ENCODE measurements around the gene TLCD5. TPM values are rescaled to one million over a fixed set of nuclear protein-coding genes. Genes with fewer than 3 reads are reported as not detected.

The TLCD5 gene
- 11.2 TPM for total RNA-seq
- polyA plus RNA-seq, result 4.6 TPM

- WGBS, result 1% methylated on average over 84 of the region's 84 CpGs
- DNase-seq (ENCODE audit: extremely low spot score), result no peak
These were observed at the start of gene TLCD5 for GRCh38 chr11:120324932-120325810. TSS of gene TLCD5 (plus strand) at chr11:120325299. CDS start at chr11:120327442, 2,143 bp downstream.

GRCh38 chr11:120279502-120279901 lies 45.6 kb upstream of the TLCD5 start:
- no peak overlapping the region for H3K27ac ChIP-seq (ENCODE audit: low read depth)
- no peak overlapping the region for H3K4me3 ChIP-seq (ENCODE audit: low read depth, low read length)
- no peak for DNase-seq (ENCODE audit: extremely low spot score)
- no peaks in the 10 kb centered on the region for H3K4me1 ChIP-seq (ENCODE audit: insufficient read depth)
- H3K36me3 ChIP-seq (ENCODE audit: insufficient read depth), result no peaks in the 10 kb centered on the region
- WGBS, result 84% methylated on average over 5 of the region's 5 CpGs

More at GRCh38 chr11:120324932-120325810, at the start of gene TLCD5:
- no peaks in the 10 kb centered on the region for H3K4me1 ChIP-seq (ENCODE audit: insufficient read depth)
- H3K36me3 ChIP-seq (ENCODE audit: insufficient read depth), result no peaks in the 10 kb centered on the region
- H3K27ac ChIP-seq (ENCODE audit: low read depth), result peak within 1 kb of the TSS; percentile 94
- peak within 1 kb of the TSS; percentile 81 for H3K4me3 ChIP-seq (ENCODE audit: low read depth, low read length)

- Histone ChIP-seq H3K36me3 (ENCODE audit: insufficient read depth) (no peaks in the 10 kb centered on the region), H3K4me1 (ENCODE audit: insufficient read depth) (no peaks in the 10 kb centered on the region), H3K27ac (ENCODE audit: low read depth) (no peak overlapping the region), H3K4me3 (ENCODE audit: low read depth, low read length) (no peak overlapping the region)
- no peak for DNase-seq (ENCODE audit: extremely low spot score)
- WGBS, result 62% methylated on average over 5 of the region's 5 CpGs
These were observed 44.5 kb upstream of the TLCD5 start for GRCh38 chr11:120280600-120281051.

DNA sequence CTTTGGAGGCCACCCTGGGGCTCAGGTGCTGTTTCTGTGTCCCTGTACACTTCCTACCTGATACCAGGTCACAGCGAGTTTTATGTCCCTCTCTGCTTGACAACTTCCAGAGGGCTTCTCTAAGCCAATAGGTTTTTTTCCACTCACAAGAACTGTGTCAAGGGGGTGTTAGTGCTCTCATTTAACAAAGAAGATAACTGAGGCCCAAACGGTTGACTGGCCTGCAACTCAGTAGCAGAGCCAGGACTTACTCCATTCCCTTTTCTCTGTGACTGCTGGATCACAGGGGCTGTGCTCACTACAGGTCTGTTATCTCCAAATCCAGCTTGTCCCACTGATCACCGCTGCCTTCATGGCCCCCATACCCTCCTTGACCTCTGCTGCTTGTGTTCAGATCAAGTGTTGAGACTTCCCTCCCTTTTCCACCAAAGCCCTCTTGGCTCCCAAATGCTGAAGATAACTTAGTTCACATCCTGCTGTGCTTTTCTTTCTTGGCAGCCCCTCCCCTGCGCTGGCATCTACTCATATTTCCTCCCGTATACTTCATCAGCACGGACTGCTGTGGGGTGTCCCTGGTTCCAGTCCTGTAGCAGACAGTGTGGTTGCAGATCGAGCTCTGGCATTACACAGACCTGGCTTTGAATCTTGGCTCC lies 43.8 kb upstream of the TLCD5 start:
- Histone ChIP-seq H3K4me1 (ENCODE audit: insufficient read depth) (no peaks in the 10 kb centered on the region), H3K36me3 (ENCODE audit: insufficient read depth) (no peaks in the 10 kb centered on the region), H3K27ac (ENCODE audit: low read depth) (no peak overlapping the region), H3K4me3 (ENCODE audit: low read depth, low read length) (no peak overlapping the region)
- 40% methylated on average over 7 of the region's 7 CpGs for WGBS
- no peak for DNase-seq (ENCODE audit: extremely low spot score)

- H3K36me3 ChIP-seq (ENCODE audit: insufficient read depth), result no peaks in the 10 kb centered on the region
- 83% methylated on average over 2 of the region's 2 CpGs for WGBS
- DNase-seq (ENCODE audit: extremely low spot score), result no peak
- H3K4me1 ChIP-seq (ENCODE audit: insufficient read depth), result no peaks in the 10 kb centered on the region
- H3K4me3 ChIP-seq (ENCODE audit: low read depth, low read length), result no peak overlapping the region
- H3K27ac ChIP-seq (ENCODE audit: low read depth), result no peak overlapping the region
These were observed 42.0 kb upstream of the TLCD5 start for GRCh38 chr11:120283124-120283523.

DNA sequence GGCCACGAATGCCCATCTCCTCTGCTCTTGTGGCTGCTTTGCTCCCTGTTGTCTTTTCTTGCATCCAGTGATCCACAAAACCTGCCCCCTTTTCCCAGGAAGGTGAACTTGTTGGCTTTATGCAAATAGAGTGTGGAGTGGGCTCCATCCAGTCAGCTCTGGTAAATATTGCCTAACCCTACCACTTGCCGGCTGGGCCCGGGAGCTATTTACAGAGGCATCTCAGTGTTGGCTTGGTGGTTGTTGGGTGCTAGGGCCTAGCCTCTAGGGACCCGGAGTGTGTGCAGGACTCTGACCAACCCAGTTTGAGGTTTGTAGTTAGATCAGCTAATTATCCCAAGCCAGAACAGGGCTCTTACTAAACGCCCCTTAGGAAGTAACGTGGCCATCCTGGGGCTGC lies 40.8 kb upstream of the TLCD5 start:
- WGBS, result 91% methylated on average over 6 of the region's 6 CpGs
- Histone ChIP-seq H3K4me1 (ENCODE audit: insufficient read depth) (no peaks in the 10 kb centered on the region), H3K36me3 (ENCODE audit: insufficient read depth) (no peaks in the 10 kb centered on the region), H3K27ac (ENCODE audit: low read depth) (no peak overlapping the region), H3K4me3 (ENCODE audit: low read depth, low read length) (no peak overlapping the region)
- no peak for DNase-seq (ENCODE audit: extremely low spot score)

GRCh38 chr11:120285256-120285655 lies 39.8 kb upstream of the TLCD5 start:
- H3K36me3 ChIP-seq (ENCODE audit: insufficient read depth), result no peaks in the 10 kb centered on the region
- H3K4me3 ChIP-seq (ENCODE audit: low read depth, low read length), result no peak overlapping the region
- H3K4me1 ChIP-seq (ENCODE audit: insufficient read depth), result no peaks in the 10 kb centered on the region
- no peak overlapping the region for H3K27ac ChIP-seq (ENCODE audit: low read depth)
- no peak for DNase-seq (ENCODE audit: extremely low spot score)
- 69% methylated on average over 4 of the region's 4 CpGs for WGBS

DNA sequence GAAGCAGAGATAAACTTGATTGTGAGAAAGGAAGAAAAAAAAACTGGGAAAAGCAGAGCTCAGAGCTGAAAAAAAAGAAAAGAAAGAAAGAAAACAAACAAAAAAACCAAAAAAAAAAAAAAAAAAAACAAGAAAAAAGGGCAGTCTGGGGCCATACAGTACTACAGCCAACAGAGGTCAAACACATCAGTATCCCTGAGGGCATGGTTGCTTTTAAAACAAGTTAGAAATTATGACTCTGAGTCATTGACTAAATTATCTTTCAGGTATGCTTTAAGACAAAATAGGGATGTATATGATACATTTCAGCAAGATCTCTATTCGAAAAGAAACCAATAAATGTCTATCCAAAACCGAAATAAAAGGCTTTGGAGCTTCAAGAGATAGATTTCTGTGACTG lies 37.1 kb upstream of the TLCD5 start:
- no peaks in the 10 kb centered on the region for H3K36me3 ChIP-seq (ENCODE audit: insufficient read depth)
- no peak for DNase-seq (ENCODE audit: extremely low spot score)
- WGBS, result 94% methylated on average over 2 of the region's 2 CpGs
- H3K4me3 ChIP-seq (ENCODE audit: low read depth, low read length), result no peak overlapping the region
- no peaks in the 10 kb centered on the region for H3K4me1 ChIP-seq (ENCODE audit: insufficient read depth)
- no peak overlapping the region for H3K27ac ChIP-seq (ENCODE audit: low read depth)

DNA sequence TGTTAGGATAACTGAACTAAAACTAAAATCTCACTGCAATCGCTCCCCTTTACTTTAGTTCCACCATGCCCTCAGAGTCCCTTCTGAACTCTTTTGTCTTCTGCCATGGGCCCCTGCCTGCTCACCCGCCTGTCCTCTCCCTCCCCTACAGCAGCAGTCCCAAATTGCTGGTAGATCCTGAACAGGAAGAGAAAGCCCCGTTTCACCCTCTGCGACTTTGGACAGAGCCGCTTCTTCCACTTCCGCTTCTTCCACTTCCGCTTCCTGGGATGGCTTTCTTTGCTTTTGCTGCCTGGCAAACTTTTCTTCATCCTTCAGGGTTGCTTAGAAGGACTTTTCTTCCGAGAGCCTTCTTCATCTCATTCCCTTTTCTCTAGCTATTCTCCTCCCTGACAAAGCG lies 35.7 kb upstream of the TLCD5 start:
- no peaks in the 10 kb centered on the region for H3K4me1 ChIP-seq (ENCODE audit: insufficient read depth)
- no peak for DNase-seq (ENCODE audit: extremely low spot score)
- no peak overlapping the region for H3K4me3 ChIP-seq (ENCODE audit: low read depth, low read length)
- H3K27ac ChIP-seq (ENCODE audit: low read depth), result no peak overlapping the region
- no peaks in the 10 kb centered on the region for H3K36me3 ChIP-seq (ENCODE audit: insufficient read depth)
- WGBS, result 81% methylated on average over 9 of the region's 9 CpGs

DNA sequence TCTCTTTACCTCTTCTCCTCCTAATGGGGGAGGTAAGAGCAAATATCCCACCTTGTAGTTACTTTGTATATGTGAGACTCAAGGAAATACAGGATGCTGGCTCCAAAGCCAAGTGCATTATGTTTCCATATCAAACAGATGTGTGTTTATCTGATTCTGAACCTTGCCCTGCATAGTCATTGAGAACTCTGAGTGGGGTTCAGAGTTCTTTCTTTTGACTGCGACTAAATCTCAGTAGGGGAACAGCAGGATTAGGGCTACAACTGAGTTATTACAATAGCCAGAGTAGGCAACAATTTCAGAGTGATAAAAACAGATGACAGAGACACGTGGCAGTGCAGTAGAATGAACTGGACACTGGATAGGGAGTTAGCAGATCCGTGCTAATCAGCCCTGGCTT lies 34.1 kb upstream of the TLCD5 start:
- Histone ChIP-seq H3K36me3 (ENCODE audit: insufficient read depth) (no peaks in the 10 kb centered on the region), H3K27ac (ENCODE audit: low read depth) (no peak overlapping the region), H3K4me3 (ENCODE audit: low read depth, low read length) (no peak overlapping the region), H3K4me1 (ENCODE audit: insufficient read depth) (no peaks in the 10 kb centered on the region)
- WGBS, result 40% methylated on average over 3 of the region's 3 CpGs
- no peak for DNase-seq (ENCODE audit: extremely low spot score)

GRCh38 chr11:120293038-120293800 lies 31.9 kb upstream of the TLCD5 start:
- Histone ChIP-seq H3K36me3 (ENCODE audit: insufficient read depth) (no peaks in the 10 kb centered on the region), H3K27ac (ENCODE audit: low read depth) (no peak overlapping the region), H3K4me3 (ENCODE audit: low read depth, low read length) (no peak overlapping the region), H3K4me1 (ENCODE audit: insufficient read depth) (no peaks in the 10 kb centered on the region)
- DNase-seq (ENCODE audit: extremely low spot score), result no peak
- WGBS, result 71% methylated on average over 5 of the region's 5 CpGs

GRCh38 chr11:120294096-120294495 lies 31.0 kb upstream of the TLCD5 start:
- Histone ChIP-seq H3K27ac (ENCODE audit: low read depth) (no peak overlapping the region), H3K4me1 (ENCODE audit: insufficient read depth) (no peaks in the 10 kb centered on the region), H3K4me3 (ENCODE audit: low read depth, low read length) (no peak overlapping the region), H3K36me3 (ENCODE audit: insufficient read depth) (no peaks in the 10 kb centered on the region)
- 70% methylated on average over 5 of the region's 5 CpGs for WGBS
- no peak for DNase-seq (ENCODE audit: extremely low spot score)

GRCh38 chr11:120295099-120295498 lies 30.0 kb upstream of the TLCD5 start:
- WGBS, result 16% methylated on average over 4 of the region's 4 CpGs
- Histone ChIP-seq H3K27ac (ENCODE audit: low read depth) (no peak overlapping the region), H3K4me3 (ENCODE audit: low read depth, low read length) (no peak overlapping the region), H3K4me1 (ENCODE audit: insufficient read depth) (no peaks in the 10 kb centered on the region), H3K36me3 (ENCODE audit: insufficient read depth) (no peaks in the 10 kb centered on the region)
- DNase-seq (ENCODE audit: extremely low spot score), result no peak
